GM12872 (cell line): ENCODE measurements around the gene PDE5A.

Experiments used
- TF ChIP-seq, protein P1 (sequence below): IDR thresholded peaks from 3 replicates; pipeline ENCODE4 v1.5.1; 2011; ENCODE audit warnings: low read depth, mild to moderate bottlenecking, low read length, moderate library complexity; ENCODE audit not compliant: insufficient read depth

PDE5A gene

GRCh38 chr4:119479180-119479808, 149.3 kb downstream of the PDE5A start:
- TF ChIP-seq, protein P1, sequence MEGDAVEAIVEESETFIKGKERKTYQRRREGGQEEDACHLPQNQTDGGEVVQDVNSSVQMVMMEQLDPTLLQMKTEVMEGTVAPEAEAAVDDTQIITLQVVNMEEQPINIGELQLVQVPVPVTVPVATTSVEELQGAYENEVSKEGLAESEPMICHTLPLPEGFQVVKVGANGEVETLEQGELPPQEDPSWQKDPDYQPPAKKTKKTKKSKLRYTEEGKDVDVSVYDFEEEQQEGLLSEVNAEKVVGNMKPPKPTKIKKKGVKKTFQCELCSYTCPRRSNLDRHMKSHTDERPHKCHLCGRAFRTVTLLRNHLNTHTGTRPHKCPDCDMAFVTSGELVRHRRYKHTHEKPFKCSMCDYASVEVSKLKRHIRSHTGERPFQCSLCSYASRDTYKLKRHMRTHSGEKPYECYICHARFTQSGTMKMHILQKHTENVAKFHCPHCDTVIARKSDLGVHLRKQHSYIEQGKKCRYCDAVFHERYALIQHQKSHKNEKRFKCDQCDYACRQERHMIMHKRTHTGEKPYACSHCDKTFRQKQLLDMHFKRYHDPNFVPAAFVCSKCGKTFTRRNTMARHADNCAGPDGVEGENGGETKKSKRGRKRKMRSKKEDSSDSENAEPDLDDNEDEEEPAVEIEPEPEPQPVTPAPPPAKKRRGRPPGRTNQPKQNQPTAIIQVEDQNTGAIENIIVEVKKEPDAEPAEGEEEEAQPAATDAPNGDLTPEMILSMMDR = no peak

DNA sequence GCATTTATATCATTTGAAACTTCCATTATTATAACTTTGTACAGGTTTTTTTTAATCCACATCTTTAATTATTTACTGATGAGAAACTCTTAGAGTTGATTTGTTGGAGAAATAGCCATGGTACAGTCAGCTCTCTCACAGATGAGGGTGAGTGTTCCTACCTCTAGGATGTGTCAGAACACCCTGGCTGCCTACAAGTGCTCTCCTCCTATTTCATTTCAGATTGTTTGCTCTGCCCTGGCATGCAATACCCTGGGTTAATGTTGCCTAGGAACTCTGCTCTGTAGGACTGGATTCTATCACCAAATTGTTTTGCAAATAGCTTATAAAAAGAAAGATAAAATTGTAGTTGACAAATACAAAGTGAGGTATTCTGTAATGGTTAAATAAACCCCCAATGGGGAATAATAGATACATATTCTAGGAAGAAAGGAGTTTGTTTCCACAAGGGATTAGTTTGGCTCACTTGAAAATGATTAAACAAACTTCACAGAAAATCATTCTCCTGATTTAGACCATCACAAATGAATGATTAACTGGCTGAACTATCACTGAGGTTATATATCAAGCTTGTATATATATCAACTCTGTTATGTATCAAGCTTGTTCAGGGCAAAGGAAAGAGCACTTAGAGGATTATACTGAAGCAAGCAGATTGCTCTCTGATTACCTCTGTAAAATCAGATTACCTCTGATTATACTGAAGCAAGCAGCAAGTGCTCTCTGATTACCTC, 150.0 kb downstream of the PDE5A start:
- TF ChIP-seq, protein P1 = no peak

GRCh38 chr4:119477412-119478053, 151.1 kb downstream of the PDE5A start:
- TF ChIP-seq, protein P1 = no peak

DNA sequence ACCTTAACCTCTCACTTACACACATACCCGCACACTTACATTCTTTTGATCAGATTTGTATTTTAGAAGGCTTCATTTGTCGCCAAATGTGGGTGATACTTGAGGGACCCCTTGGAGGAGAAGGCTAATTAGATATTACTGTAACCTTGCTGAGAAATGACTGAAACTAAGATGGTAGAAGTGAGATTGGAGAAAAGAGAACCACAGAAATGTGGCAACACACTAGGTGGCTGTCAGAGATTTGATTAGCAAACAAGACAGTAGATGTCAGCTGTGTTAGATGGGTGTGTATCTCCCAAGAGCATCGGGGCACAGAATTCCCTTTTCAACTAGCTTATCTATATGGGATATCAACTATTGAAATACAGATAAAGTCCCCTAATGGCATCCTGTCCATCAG, 157.3 kb downstream of the PDE5A start:
- TF ChIP-seq, protein P1 = no peak

DNA sequence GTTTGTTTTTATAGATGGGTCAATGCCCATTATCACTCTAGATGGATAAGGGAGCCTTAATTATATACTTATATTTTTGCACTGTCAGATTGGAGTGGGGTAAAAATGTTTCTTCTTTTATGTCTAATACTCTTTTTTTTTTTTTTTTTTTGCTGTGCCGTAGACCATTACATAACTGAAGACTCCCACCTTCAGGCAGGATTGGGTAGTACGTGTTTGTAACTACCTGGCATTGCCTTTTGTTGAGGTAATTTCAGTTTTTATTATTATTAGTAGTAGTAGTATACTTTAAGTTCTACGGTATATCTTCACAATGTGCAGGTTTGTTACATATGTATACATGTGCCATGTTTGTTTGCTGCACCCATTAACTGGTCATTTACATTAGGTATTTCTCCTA, 165.9 kb downstream of the PDE5A start:
- TF ChIP-seq, protein P1 = 0 out of 3 replicates have a peak, but pooled peaks have one; percentile 3

GRCh38 chr4:119454491-119455270, 173.9 kb downstream of the PDE5A start:
- TF ChIP-seq, protein P1 = 0 out of 3 replicates have a peak, but pooled peaks have one; percentile 10
